CD4-positive, CD25-positive, alpha-beta regulatory T cell (primary cell): Measurements from ENCODE around the gene PIGX. TPM values are rescaled to one million over a fixed set of nuclear protein-coding genes. Genes with fewer than 3 reads are reported as not detected.
A peak's percentile ranks its signal among the peaks of the same experiment; 100 is the strongest.

Source experiments
- ATAC-seq, 2 donors: fragments of 150-1000 bp; cut with Tn5 transposase; one replicate each; pipeline ENCODE4 v1.10.0; 2021; ENCODE audit warnings: low read depth in 2 of 2, moderate number of reproducible peaks in 2 of 2, moderate library complexity in 1 of 2
- DNase-seq, 3 donors: peaks; one replicate each; pipeline versions ENCODE4 v3.0.0 to v3.0.0-alpha.2; 2012 to 2022; ENCODE audit warnings: mixed read lengths in 1 of 3
- H3K27ac ChIP-seq: one replicate; pipeline ENCODE4 v1.7.0; 2013; ENCODE audit warnings: mild to moderate bottlenecking, low read length; ENCODE audit not compliant: insufficient read depth, poor library complexity, severe bottlenecking
- H3K27me3 ChIP-seq: one replicate; pipeline ENCODE4 v1.7.0; 2013; ENCODE audit warnings: low read length; ENCODE audit not compliant: control insufficient read depth, insufficient read depth
- H3K36me3 ChIP-seq: one replicate; pipeline ENCODE4 v1.7.0; 2013; ENCODE audit warnings: mild to moderate bottlenecking, low read length, moderate library complexity; ENCODE audit not compliant: control insufficient read depth, insufficient read depth
- H3K4me1 ChIP-seq: 2 replicates; pipeline ENCODE4 v1.7.0; 2013; ENCODE audit warnings: mild to moderate bottlenecking, low read length; ENCODE audit not compliant: insufficient read depth, control insufficient read depth, poor library complexity, severe bottlenecking
- H3K4me3 ChIP-seq: one replicate; pipeline ENCODE4 v1.7.0; 2013; ENCODE audit warnings: low read depth, mild to moderate bottlenecking, low read length, moderate library complexity
- H3K9me3 ChIP-seq, 2 experiments: 1 replicate in 1 of 2; 2 replicates in 1 of 2; pipeline ENCODE4 v1.7.0; 2013; ENCODE audit warnings: low read length in 2 of 2, mild to moderate bottlenecking in 1 of 2, moderate library complexity in 1 of 2; ENCODE audit not compliant: control insufficient read depth in 2 of 2
- H3K27ac Mint-ChIP-seq, 3 donors: one replicate each; pipeline ENCODE4 v1.8.0; 2020 to 2022; ENCODE audit warnings: mild to moderate bottlenecking in 3 of 3, mixed read lengths in 3 of 3, moderate library complexity in 2 of 3
- H3K27me3 Mint-ChIP-seq: one replicate; pipeline ENCODE4 v1.8.0; 2022; ENCODE audit warnings: mild to moderate bottlenecking, mixed read lengths
- H3K36me3 Mint-ChIP-seq: one replicate; pipeline ENCODE4 v1.8.0; 2020; ENCODE audit warnings: mixed read lengths
- H3K4me1 Mint-ChIP-seq, 4 donors: one replicate each; pipeline ENCODE4 v1.8.0; 2020 to 2022; ENCODE audit warnings: mixed read lengths in 4 of 4, mild to moderate bottlenecking in 1 of 4
- H3K4me3 Mint-ChIP-seq, 4 donors: one replicate each; pipeline ENCODE4 v1.8.0; 2020 to 2022; ENCODE audit warnings: mild to moderate bottlenecking in 4 of 4, mixed read lengths in 4 of 4, moderate library complexity in 3 of 4
- H3K9me3 Mint-ChIP-seq, 7 donors: one replicate each; pipeline ENCODE4 v1.8.0; 2020 to 2022; ENCODE audit warnings: mixed read lengths in 7 of 7, mild to moderate bottlenecking in 3 of 7, moderate library complexity in 2 of 7
- polyA plus RNA-seq, 4 donors: library from polyadenylated mRNA; unstranded; fragments of 300-500 nt; fragmentation: Illumina TruSeq; gene quantifications; one replicate each; pipeline ENCODE4 v1.2.3, GENCODE V29; 2021
- total RNA-seq: library from RNA; stranded (reverse); gene quantifications from one replicate; pipeline ENCODE4 v1.2.3, GENCODE V29; 2022

The PIGX gene
- total RNA-seq, result 17.2 TPM
- 10 to 100 TPM; 18.8 to 40.4 (median 25.9) TPM for polyA plus RNA-seq

GRCh38 chr3:196711838-196712513 lies at the start of gene PIGX, which contains the start of gene CEP19:
PIGX (plus strand) TSS chr3:196712377.
CEP19 (minus strand) TSS chr3:196712250; CDS start chr3:196708657, 3,593 bp downstream.
- Mint-ChIP-seq H3K9me3 (no peaks in the 10 kb centered on the region), H3K4me3 (peak within 1 kb of the TSS; percentile 95 to 98 (median 96)), H3K27ac (peak within 1 kb of the TSS; percentile 92 to 96 (median 95)), H3K27me3 (no peaks in the 10 kb centered on the region), H3K4me1 (peaks cover 13 to 41% (median 23%) of the 10 kb centered on the region in 4 donors), H3K36me3 (peaks cover 4% of the 10 kb centered on the region)
- no peaks in the 10 kb centered on the region for H3K9me3 ChIP-seq
- H3K4me3 ChIP-seq, result peak within 1 kb of the TSS; percentile 95
- no peaks in the 10 kb centered on the region for H3K27me3 ChIP-seq
- H3K36me3 ChIP-seq, result peaks cover 3% of the 10 kb centered on the region
- peak; percentile 89 to 90 (median 90) for DNase-seq
- H3K27ac ChIP-seq, result peak within 1 kb of the TSS; percentile 99
- ATAC-seq, result peak; percentile 81 to 84
- H3K4me1 ChIP-seq, result peaks cover 13% of the 10 kb centered on the region

- no peak for ATAC-seq
These were observed 49.2 kb upstream of the PIGX start for GRCh38 chr3:196662711-196663571.

GRCh38 chr3:196666001-196666867 lies 45.9 kb upstream of the PIGX start:
- peaks cover 0 to 10% (median 5%) of the 10 kb centered on the region in 4 donors for H3K4me1 Mint-ChIP-seq
- ATAC-seq, result no peak
- Histone ChIP-seq H3K36me3 (peaks cover 2% of the 10 kb centered on the region), H3K4me1 (no peaks in the 10 kb centered on the region), H3K27ac (no peak overlapping the region), H3K9me3 (no peaks in the 10 kb centered on the region), H3K4me3 (no peak overlapping the region), H3K27me3 (no peaks in the 10 kb centered on the region)
- no peak overlapping the region for H3K4me3 Mint-ChIP-seq
- H3K36me3 Mint-ChIP-seq, result peaks cover 6% of the 10 kb centered on the region
- no peak for DNase-seq
- H3K27ac Mint-ChIP-seq, result peak overlapping the region in 2 of 3 donors; percentile 65 to 91
- no peaks in the 10 kb centered on the region for H3K27me3 Mint-ChIP-seq
- no peaks in the 10 kb centered on the region for H3K9me3 Mint-ChIP-seq

More at GRCh38 chr3:196662711-196663571, 49.2 kb upstream of the PIGX start:
- H3K27ac ChIP-seq, result no peak overlapping the region
- no peaks in the 10 kb centered on the region for H3K9me3 Mint-ChIP-seq
- no peak overlapping the region for H3K27ac Mint-ChIP-seq
- peaks cover 25% of the 10 kb centered on the region for H3K36me3 ChIP-seq
- no peak overlapping the region for H3K4me3 Mint-ChIP-seq
- no peak for DNase-seq
- peaks cover 13% of the 10 kb centered on the region for H3K36me3 Mint-ChIP-seq
- H3K4me3 ChIP-seq, result no peak overlapping the region
- no peaks in the 10 kb centered on the region for H3K9me3 ChIP-seq
- H3K4me1 ChIP-seq, result no peaks in the 10 kb centered on the region
- no peaks in the 10 kb centered on the region for H3K27me3 Mint-ChIP-seq
- H3K4me1 Mint-ChIP-seq, result peaks cover 0 to 3% (median under 1%) of the 10 kb centered on the region in 4 donors
- H3K27me3 ChIP-seq, result no peaks in the 10 kb centered on the region

- no peak overlapping the region for H3K27ac ChIP-seq
- ATAC-seq (no peak), DNase-seq (no peak)
- no peaks in the 10 kb centered on the region for H3K36me3 ChIP-seq
- Mint-ChIP-seq H3K27me3 (no peaks in the 10 kb centered on the region), H3K27ac (no peak overlapping the region), H3K36me3 (peaks cover 6% of the 10 kb centered on the region), H3K9me3 (no peaks in the 10 kb centered on the region), H3K4me3 (no peak overlapping the region), H3K4me1 (peaks cover 5 to 15% (median 9%) of the 10 kb centered on the region in 4 donors)
- H3K9me3 ChIP-seq, result no peaks in the 10 kb centered on the region
- H3K4me1 ChIP-seq, result no peaks in the 10 kb centered on the region
- no peak overlapping the region for H3K4me3 ChIP-seq
- H3K27me3 ChIP-seq, result no peaks in the 10 kb centered on the region
These were observed 44.9 kb upstream of the PIGX start for GRCh38 chr3:196667056-196667825.

GRCh38 chr3:196670339-196670738 lies 41.8 kb upstream of the PIGX start:
- Histone ChIP-seq H3K27ac (no peak overlapping the region), H3K4me1 (no peaks in the 10 kb centered on the region), H3K9me3 (no peaks in the 10 kb centered on the region), H3K36me3 (no peaks in the 10 kb centered on the region), H3K27me3 (no peaks in the 10 kb centered on the region), H3K4me3 (no peak overlapping the region)
- DNase-seq (peak in 1 of 3 donors; percentile 26), ATAC-seq (no peak)
- Mint-ChIP-seq H3K4me1 (peaks cover 5 to 20% (median 9%) of the 10 kb centered on the region in 4 donors), H3K36me3 (peaks cover 6% of the 10 kb centered on the region), H3K27ac (peak overlapping the region; percentile 5 to 71 (median 28)), H3K9me3 (no peaks in the 10 kb centered on the region), H3K27me3 (no peaks in the 10 kb centered on the region), H3K4me3 (peak overlapping the region in 2 of 4 donors; percentile 34 to 77)

GRCh38 chr3:196673632-196674031 lies 38.5 kb upstream of the PIGX start:
- H3K27me3 ChIP-seq, result no peaks in the 10 kb centered on the region
- no peaks in the 10 kb centered on the region for H3K9me3 Mint-ChIP-seq
- H3K27ac Mint-ChIP-seq, result no peak overlapping the region
- H3K27me3 Mint-ChIP-seq, result no peaks in the 10 kb centered on the region
- no peak overlapping the region for H3K27ac ChIP-seq
- H3K4me3 Mint-ChIP-seq, result no peak overlapping the region
- no peaks in the 10 kb centered on the region for H3K9me3 ChIP-seq
- H3K4me3 ChIP-seq, result no peak overlapping the region
- H3K36me3 ChIP-seq, result no peaks in the 10 kb centered on the region
- H3K36me3 Mint-ChIP-seq, result no peaks in the 10 kb centered on the region
- ATAC-seq (no peak), DNase-seq (no peak)
- peaks cover 5% of the 10 kb centered on the region for H3K4me1 ChIP-seq
- peaks cover 5 to 31% (median 14%) of the 10 kb centered on the region in 4 donors for H3K4me1 Mint-ChIP-seq
